Esophagus squamous epithelium (tissue), 5 donors: ENCODE results near the gene HMCN1. TPM values are rescaled to one million over a fixed set of nuclear protein-coding genes. Genes with fewer than 3 reads are reported as not detected.

ENCODE experiments used
- DNase-seq: peaks from one replicate; lab custom pipeline; 2025; lab: John Stamatoyannopoulos, UW
- H3K27ac ChIP-seq, 4 donors: fragments of 200-600 bp; sonication (generic); one replicate each; pipeline ENCODE4 v1.5.1; 2016 to 2019; ENCODE audit warnings: mild to moderate bottlenecking in 1 of 4
- H3K27me3 ChIP-seq, 4 donors: fragments of 200-600 bp; sonication (generic); 1 replicate in 3 of 4; 2 replicates in 1 of 4; pipeline versions ENCODE4 v1.5.1 to v1.6.0; 2017 to 2021; ENCODE audit warnings: antibody characterized with exemption in 1 of 4
- H3K36me3 ChIP-seq, 3 donors: fragments of 200-600 bp; sonication (generic); one replicate each; pipeline ENCODE4 v1.5.1; 2016 to 2019
- H3K4me1 ChIP-seq, 3 donors: fragments of 200-600 bp; sonication (generic); one replicate each; pipeline ENCODE4 v1.5.1; 2017 to 2019
- H3K4me3 ChIP-seq, 4 donors: fragments of 200-600 bp; sonication (generic); 1 replicate in 3 of 4; 2 replicates in 1 of 4; pipeline ENCODE4 v1.5.1; 2016 to 2019; ENCODE audit warnings: mild to moderate bottlenecking in 2 of 4, moderate library complexity in 1 of 4
- H3K9me3 ChIP-seq, 3 donors: fragments of 200-600 bp; sonication (generic); one replicate each; pipeline ENCODE4 v1.5.1; 2016 to 2019
- POLR2A ChIP-seq, 4 donors: fragments of 450-650 bp; IDR thresholded peaks; one replicate each; pipeline ENCODE4 v1.6.1; 2017; ENCODE audit warnings: antibody characterized with exemption in 4 of 4, mild to moderate bottlenecking in 4 of 4, moderate library complexity in 3 of 4
- WGBS, 2 donors: methylation state at CpG; one replicate each; pipeline ENCODE4 v1.1.5; 2018; 5-methylcytosine and 5-hydroxymethylcytosine counted together
- intact Hi-C: fragments of 100-400 bp; cut with DNase I; formaldehyde crosslinking; loops from one replicate; pipeline ENCODE4 v1.15.0; 2022
- total RNA-seq, 4 donors: library from RNA; depleted of rRNA; stranded (reverse); fragments of >200 nt; gene quantifications; one replicate each; pipeline ENCODE4 v1.1.0, GENCODE V29; 2016
- TF ChIP-seq, protein P1 (sequence below), 6 experiments: fragments of 450-650 bp in 4 of 6; fragments of 200-600 bp in 2 of 6; sonication (generic) in 2 of 6; IDR thresholded peaks; one replicate each; pipeline ENCODE4 v1.5.1; 2016 to 2019; ENCODE audit warnings: antibody characterized with exemption in 6 of 6, mild to moderate bottlenecking in 4 of 6, moderate library complexity in 4 of 6
- donor health status: DM: yes; HTN: yes; CAD: no.

HMCN1 gene
- total RNA-seq, 4 donors from 2014 or later = 0.49 to 6.7 (median 3.3) TPM

DNA sequence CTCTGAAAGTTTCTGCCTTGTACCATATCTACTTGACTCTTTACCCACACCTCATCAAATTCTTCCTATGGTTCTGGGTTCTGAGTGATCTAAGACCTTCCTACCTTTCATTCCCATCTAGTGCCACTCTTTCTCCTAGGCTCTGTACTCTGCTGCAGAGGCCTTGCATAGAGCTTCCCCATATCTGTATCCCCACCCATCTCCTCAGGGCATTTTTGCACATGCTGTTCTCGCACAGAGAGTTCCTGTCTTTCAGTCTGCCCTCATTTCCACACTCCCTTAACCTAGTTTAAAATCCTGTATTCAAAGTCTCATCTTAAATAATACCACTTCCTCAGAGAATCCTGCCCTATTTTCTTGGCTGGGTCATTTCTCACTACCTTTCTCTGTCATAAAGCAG, 114.8 kb downstream of the HMCN1 start:
- intact Hi-C loops = no loop called here
- no peak overlapping the region for H3K27ac ChIP-seq
- H3K27me3 ChIP-seq = no peaks in the 10 kb centered on the region
- no peaks in the 10 kb centered on the region for H3K9me3 ChIP-seq
- WGBS, 2 donors = 54 to 61% methylated on average over 1 of the region's 1 CpG
- H3K36me3 ChIP-seq = no peaks in the 10 kb centered on the region
- peaks cover 0 to 21% (median 2%) of the 10 kb centered on the region in 3 donors for H3K4me1 ChIP-seq
- no peak overlapping the region for H3K4me3 ChIP-seq
- TF ChIP-seq POLR2A (IDR thresholded peaks at IDR 0.05) = no peak
- TF ChIP-seq, protein P1, sequence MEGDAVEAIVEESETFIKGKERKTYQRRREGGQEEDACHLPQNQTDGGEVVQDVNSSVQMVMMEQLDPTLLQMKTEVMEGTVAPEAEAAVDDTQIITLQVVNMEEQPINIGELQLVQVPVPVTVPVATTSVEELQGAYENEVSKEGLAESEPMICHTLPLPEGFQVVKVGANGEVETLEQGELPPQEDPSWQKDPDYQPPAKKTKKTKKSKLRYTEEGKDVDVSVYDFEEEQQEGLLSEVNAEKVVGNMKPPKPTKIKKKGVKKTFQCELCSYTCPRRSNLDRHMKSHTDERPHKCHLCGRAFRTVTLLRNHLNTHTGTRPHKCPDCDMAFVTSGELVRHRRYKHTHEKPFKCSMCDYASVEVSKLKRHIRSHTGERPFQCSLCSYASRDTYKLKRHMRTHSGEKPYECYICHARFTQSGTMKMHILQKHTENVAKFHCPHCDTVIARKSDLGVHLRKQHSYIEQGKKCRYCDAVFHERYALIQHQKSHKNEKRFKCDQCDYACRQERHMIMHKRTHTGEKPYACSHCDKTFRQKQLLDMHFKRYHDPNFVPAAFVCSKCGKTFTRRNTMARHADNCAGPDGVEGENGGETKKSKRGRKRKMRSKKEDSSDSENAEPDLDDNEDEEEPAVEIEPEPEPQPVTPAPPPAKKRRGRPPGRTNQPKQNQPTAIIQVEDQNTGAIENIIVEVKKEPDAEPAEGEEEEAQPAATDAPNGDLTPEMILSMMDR (IDR thresholded peaks at IDR 0.05) = no peak
- DNase-seq = no peak

DNA sequence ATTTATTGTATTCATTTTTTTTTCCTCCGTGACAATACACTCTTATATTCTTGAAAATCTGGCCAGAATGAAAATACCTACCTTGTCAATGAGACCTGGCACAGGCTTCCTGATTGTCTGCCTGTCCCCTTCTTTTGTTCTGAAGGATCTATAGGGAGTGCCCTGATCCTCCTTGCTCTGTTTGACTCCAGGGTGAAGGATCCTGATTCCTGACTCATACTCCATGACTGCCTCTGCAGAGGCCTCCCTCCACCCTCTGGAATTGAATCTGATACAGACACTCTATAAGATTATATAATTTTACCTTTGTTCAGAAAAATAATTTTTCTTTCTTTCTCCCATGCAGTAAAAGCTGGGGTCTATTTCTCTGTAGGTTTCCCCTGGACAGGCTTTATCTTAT, 116.2 kb downstream of the HMCN1 start:
- TF ChIP-seq, protein P1 (IDR thresholded peaks at IDR 0.05) = no peak
- no peak for TF ChIP-seq POLR2A (IDR thresholded peaks at IDR 0.05)
- Histone ChIP-seq H3K4me1 (peaks cover 0 to 16% (median 0%) of the 10 kb centered on the region in 3 donors), H3K9me3 (no peaks in the 10 kb centered on the region), H3K27ac (no peak overlapping the region), H3K27me3 (no peaks in the 10 kb centered on the region), H3K36me3 (no peaks in the 10 kb centered on the region), H3K4me3 (no peak overlapping the region)
- intact Hi-C loops = loop anchor here (10.0 kb wide), 1 partner anchor 126 kb away; no protein-coding TSS in a partner anchor
- WGBS, 2 donors = 43 to 58% methylated on average over 1 of the region's 1 CpG
- no peak for DNase-seq

GRCh38 chr1:185853739-185854138, 119.5 kb downstream of the HMCN1 start:
- H3K36me3 ChIP-seq = no peaks in the 10 kb centered on the region
- H3K4me1 ChIP-seq = peaks cover 0 to 28% (median 7%) of the 10 kb centered on the region in 3 donors
- 44 to 64% methylated on average over 1 of the region's 1 CpG for WGBS, 2 donors
- H3K27me3 ChIP-seq = no peaks in the 10 kb centered on the region
- H3K9me3 ChIP-seq = no peaks in the 10 kb centered on the region
- no peak for DNase-seq
- intact Hi-C loops = loop anchor here (10.0 kb wide), 1 partner anchor 129 kb away; no protein-coding TSS in a partner anchor
- TF ChIP-seq POLR2A (IDR thresholded peaks at IDR 0.05) = no peak
- TF ChIP-seq, protein P1 (IDR thresholded peaks at IDR 0.05) = no peak
- no peak overlapping the region for H3K27ac ChIP-seq
- no peak overlapping the region for H3K4me3 ChIP-seq

GRCh38 chr1:185856482-185856881, 122.3 kb downstream of the HMCN1 start:
- Histone ChIP-seq H3K4me3 (no peak overlapping the region), H3K36me3 (no peaks in the 10 kb centered on the region), H3K27ac (no peak overlapping the region), H3K9me3 (no peaks in the 10 kb centered on the region), H3K4me1 (peaks cover 0 to 11% (median 7%) of the 10 kb centered on the region in 3 donors), H3K27me3 (no peaks in the 10 kb centered on the region)
- WGBS, 2 donors = 68 to 86% methylated on average over 3 of the region's 3 CpGs
- TF ChIP-seq POLR2A (IDR thresholded peaks at IDR 0.05) = no peak
- TF ChIP-seq, protein P1 (IDR thresholded peaks at IDR 0.05) = no peak
- no peak for DNase-seq
- intact Hi-C loops = loop anchor here (10.0 kb wide), 1 partner anchor 132 kb away; no protein-coding TSS in a partner anchor

GRCh38 chr1:185857442-185857841, 123.3 kb downstream of the HMCN1 start:
- no peaks in the 10 kb centered on the region for H3K27me3 ChIP-seq
- DNase-seq = no peak
- no peak overlapping the region for H3K27ac ChIP-seq
- 25 to 39% methylated on average over 2 of the region's 2 CpGs for WGBS, 2 donors
- TF ChIP-seq, protein P1 (IDR thresholded peaks at IDR 0.05) = no peak
- no peak for TF ChIP-seq POLR2A (IDR thresholded peaks at IDR 0.05)
- H3K4me1 ChIP-seq = peaks cover 0 to 11% (median 10%) of the 10 kb centered on the region in 3 donors
- no peaks in the 10 kb centered on the region for H3K36me3 ChIP-seq
- H3K9me3 ChIP-seq = no peaks in the 10 kb centered on the region
- H3K4me3 ChIP-seq = no peak overlapping the region
- intact Hi-C loops = loop anchor here (10.0 kb wide), 1 partner anchor 133 kb away; no protein-coding TSS in a partner anchor
